ENCODE measurements around the gene CKB.

DNA sequence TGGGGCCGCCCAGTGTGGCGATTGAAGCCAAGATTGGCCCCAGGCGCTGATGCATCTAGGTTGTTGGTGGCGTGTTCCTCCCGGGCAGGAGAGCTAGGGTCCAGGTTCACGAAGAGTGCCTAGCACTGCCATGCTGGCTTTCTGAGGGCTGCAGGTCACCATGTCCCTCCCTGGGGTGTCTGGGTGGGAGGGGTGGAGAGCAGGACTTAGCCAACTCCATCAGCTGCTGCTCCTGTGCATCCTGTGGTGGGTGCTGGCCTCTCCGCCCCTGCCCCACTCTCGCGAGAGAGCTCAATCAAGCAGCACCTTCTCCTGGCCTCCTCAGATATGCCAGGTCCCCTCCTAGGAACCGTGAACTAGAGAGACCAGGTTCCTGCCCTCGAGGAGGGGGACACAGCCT is 8.2 kb upstream of the CKB start:
- no peak for TF ChIP-seq POLR2A (IDR thresholded peaks at IDR 0.05)
- TF ChIP-seq, protein P1, sequence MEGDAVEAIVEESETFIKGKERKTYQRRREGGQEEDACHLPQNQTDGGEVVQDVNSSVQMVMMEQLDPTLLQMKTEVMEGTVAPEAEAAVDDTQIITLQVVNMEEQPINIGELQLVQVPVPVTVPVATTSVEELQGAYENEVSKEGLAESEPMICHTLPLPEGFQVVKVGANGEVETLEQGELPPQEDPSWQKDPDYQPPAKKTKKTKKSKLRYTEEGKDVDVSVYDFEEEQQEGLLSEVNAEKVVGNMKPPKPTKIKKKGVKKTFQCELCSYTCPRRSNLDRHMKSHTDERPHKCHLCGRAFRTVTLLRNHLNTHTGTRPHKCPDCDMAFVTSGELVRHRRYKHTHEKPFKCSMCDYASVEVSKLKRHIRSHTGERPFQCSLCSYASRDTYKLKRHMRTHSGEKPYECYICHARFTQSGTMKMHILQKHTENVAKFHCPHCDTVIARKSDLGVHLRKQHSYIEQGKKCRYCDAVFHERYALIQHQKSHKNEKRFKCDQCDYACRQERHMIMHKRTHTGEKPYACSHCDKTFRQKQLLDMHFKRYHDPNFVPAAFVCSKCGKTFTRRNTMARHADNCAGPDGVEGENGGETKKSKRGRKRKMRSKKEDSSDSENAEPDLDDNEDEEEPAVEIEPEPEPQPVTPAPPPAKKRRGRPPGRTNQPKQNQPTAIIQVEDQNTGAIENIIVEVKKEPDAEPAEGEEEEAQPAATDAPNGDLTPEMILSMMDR (IDR thresholded peaks at IDR 0.05): no peak
